ENCODE data around the gene NOL3.

NOL3 gene

GRCh38 chr16:67194260-67194659, 23.9 kb downstream of the NOL3 start:
- DNase-seq (ENCODE audit: low read depth), result no peak
- no peak overlapping the region for H3K4me3 ChIP-seq (ENCODE audit: low read depth, low read length)
- TF ChIP-seq CTCF (conservative IDR thresholded peaks at IDR 0.05; ENCODE audit: low read depth, low read length), result no peak

GRCh38 chr16:67195676-67196075, 25.3 kb downstream of the NOL3 start:
- no peak for DNase-seq (ENCODE audit: low read depth)
- no peak for TF ChIP-seq CTCF (conservative IDR thresholded peaks at IDR 0.05; ENCODE audit: low read depth, low read length)
- H3K4me3 ChIP-seq (ENCODE audit: low read depth, low read length), result no peak overlapping the region

GRCh38 chr16:67196881-67197280, 26.5 kb downstream of the NOL3 start:
- no peak for DNase-seq (ENCODE audit: low read depth)
- no peak for TF ChIP-seq CTCF (conservative IDR thresholded peaks at IDR 0.05; ENCODE audit: low read depth, low read length)
- no peak overlapping the region for H3K4me3 ChIP-seq (ENCODE audit: low read depth, low read length)

GRCh38 chr16:67197704-67198103, 27.4 kb downstream of the NOL3 start:
- no peak overlapping the region for H3K4me3 ChIP-seq (ENCODE audit: low read depth, low read length)
- DNase-seq (ENCODE audit: low read depth), result no peak
- no peak for TF ChIP-seq CTCF (conservative IDR thresholded peaks at IDR 0.05; ENCODE audit: low read depth, low read length)

GRCh38 chr16:67198238-67198734, 27.9 kb downstream of the NOL3 start:
- H3K4me3 ChIP-seq (ENCODE audit: low read depth, low read length), result no peak overlapping the region
- no peak for DNase-seq (ENCODE audit: low read depth)
- TF ChIP-seq CTCF (conservative IDR thresholded peaks at IDR 0.05; ENCODE audit: low read depth, low read length), result peak; percentile 66

GRCh38 chr16:67199011-67199807, 28.9 kb downstream of the NOL3 start, which contains the start of gene ELMO3:
TSS of gene ELMO3 (plus strand) at chr16:67199131. CDS start at chr16:67199327, 196 bp downstream.
- TF ChIP-seq CTCF (conservative IDR thresholded peaks at IDR 0.05; ENCODE audit: low read depth, low read length), result peak; percentile 38
- no peak within 1 kb of the TSS for H3K4me3 ChIP-seq (ENCODE audit: low read depth, low read length)
- DNase-seq (ENCODE audit: low read depth), result no peak

- DNase-seq (ENCODE audit: low read depth), result no peak
- no peak overlapping the region for H3K4me3 ChIP-seq (ENCODE audit: low read depth, low read length)
- TF ChIP-seq CTCF (conservative IDR thresholded peaks at IDR 0.05; ENCODE audit: low read depth, low read length), result no peak
These were observed 29.5 kb downstream of the NOL3 start for GRCh38 chr16:67199808-67200198.

Measured in choroid plexus epithelial cell (primary cell).